IPS DF 4.7 (cell line): Measurements from ENCODE around the gene CDK11B.
"Not testable (repeated sequence)": the region's sequence is repeated elsewhere in the genome, so short reads cannot be mapped to it uniquely, and the experiment has no call there.

Source experiments
- DNase-seq: peaks from one replicate; pipeline ENCODE4 v3.0.0-alpha.2; 2013; ENCODE audit warnings: low spot score; ENCODE audit errors: extremely low read depth

CDK11B gene

GRCh38 chr1:1658583-1659549 is at the start of gene CDK11B:
TSS of gene CDK11B (minus strand) at chr1:1659004. CDS start at chr1:1657485, 1,519 bp downstream.
- not testable (repeated sequence) for DNase-seq

- not testable (repeated sequence) for DNase-seq
These were observed 49.1 kb upstream of the CDK11B start for GRCh38 chr1:1707897-1708296.

GRCh38 chr1:1707241-1707640 is 48.4 kb upstream of the CDK11B start:
- DNase-seq = not testable (repeated sequence)

- DNase-seq = not testable (repeated sequence)
These were observed 46.8 kb upstream of the CDK11B start for GRCh38 chr1:1705623-1706022.

- DNase-seq = not testable (repeated sequence)
These were observed 45.6 kb upstream of the CDK11B start for GRCh38 chr1:1704284-1704957.

GRCh38 chr1:1703796-1704195 is 45.0 kb upstream of the CDK11B start:
- no peak for DNase-seq

GRCh38 chr1:1702506-1702905 is 43.7 kb upstream of the CDK11B start:
- DNase-seq = not testable (repeated sequence)

- not testable (repeated sequence) for DNase-seq
These were observed 41.8 kb upstream of the CDK11B start for GRCh38 chr1:1700557-1700956.

GRCh38 chr1:1700067-1700466 is 41.3 kb upstream of the CDK11B start:
- not testable (repeated sequence) for DNase-seq

GRCh38 chr1:1699061-1699460 is 40.3 kb upstream of the CDK11B start:
- not testable (repeated sequence) for DNase-seq

GRCh38 chr1:1697358-1698183 is 38.8 kb upstream of the CDK11B start:
- DNase-seq = not testable (repeated sequence)

GRCh38 chr1:1696431-1697357 is 37.9 kb upstream of the CDK11B start:
- DNase-seq = not testable (repeated sequence)

GRCh38 chr1:1692714-1693647 is 34.2 kb upstream of the CDK11B start, which contains the start of gene SLC35E2B:
TSS of gene SLC35E2B (minus strand) at chr1:1692795. CDS start at chr1:1676699, 16,096 bp downstream.
- not testable (repeated sequence) for DNase-seq

- DNase-seq = not testable (repeated sequence)
These were observed 33.5 kb upstream of the CDK11B start for GRCh38 chr1:1692324-1692713.

GRCh38 chr1:1691443-1691842 is 32.6 kb upstream of the CDK11B start:
- not testable (repeated sequence) for DNase-seq

- not testable (repeated sequence) for DNase-seq
These were observed 30.7 kb upstream of the CDK11B start for GRCh38 chr1:1689526-1689925.

- DNase-seq = no peak
These were observed 29.0 kb upstream of the CDK11B start for GRCh38 chr1:1687846-1688245.

GRCh38 chr1:1684031-1684681 is 25.4 kb upstream of the CDK11B start:
- DNase-seq = no peak
